Stimulated activated CD4-positive, alpha-beta T cell treated with anti-CD3 and anti-CD28 coated beads, Interleukin-12 subunit alpha, Interleukin-12 subunit beta, amount 100 ng/mL, for 24 hours (primary cell): ENCODE results near the gene IFNA16.
"Not testable (repeated sequence)": the region's sequence is repeated elsewhere in the genome, so short reads cannot be mapped to it uniquely, and the experiment has no call there.

Experiments used
- DNase-seq, 2 experiments: peaks; one replicate each; pipeline ENCODE4 v3.0.0-alpha.2; 2020; ENCODE audit warnings: low read depth in 2 of 2

Gene IFNA16

DNA sequence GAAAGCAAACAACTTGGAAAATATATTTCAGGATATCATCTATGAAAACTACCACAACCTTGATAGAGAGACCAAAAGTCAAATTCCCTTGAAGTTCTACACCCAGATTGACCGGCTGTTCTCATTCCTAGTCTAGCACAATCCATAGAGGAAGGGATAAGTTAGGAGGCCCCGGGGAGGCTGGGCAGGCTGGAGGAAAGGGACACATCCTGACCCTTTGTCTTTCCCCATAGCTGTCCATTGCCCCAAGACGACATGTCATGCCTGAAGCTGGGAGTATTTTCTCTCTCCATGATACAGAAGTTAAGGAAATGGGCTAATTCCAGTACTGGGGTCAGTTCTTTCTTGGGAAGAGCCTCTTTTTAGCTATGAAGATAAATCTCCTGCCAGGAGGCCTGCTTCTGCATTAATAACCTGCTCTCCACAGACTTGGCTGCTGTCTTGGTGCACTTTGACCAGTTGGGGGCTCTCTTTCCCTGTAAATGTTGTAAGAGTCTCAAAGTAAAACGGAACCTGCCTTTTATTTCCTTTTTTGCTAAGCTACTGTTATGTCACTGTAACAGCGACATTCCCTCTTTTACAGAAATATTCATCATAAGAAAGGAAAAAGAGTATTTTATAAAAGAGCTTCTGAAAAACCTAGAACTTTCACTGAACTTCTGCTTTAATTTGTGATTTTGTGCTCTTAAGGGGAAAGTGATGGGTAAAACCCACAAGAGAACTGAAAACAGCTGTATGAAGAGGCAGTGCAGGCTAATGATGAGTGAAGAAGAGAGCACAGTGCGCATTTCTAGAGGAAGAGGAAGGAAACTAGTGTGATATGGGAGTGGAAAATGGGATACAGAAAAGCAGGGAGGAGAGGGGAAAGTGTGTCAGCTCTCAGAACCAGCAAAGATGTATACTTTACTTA lies 22.0 kb downstream of the IFNA16 start:
- DNase-seq = peak in 1 of 2 experiments; percentile 11

DNA sequence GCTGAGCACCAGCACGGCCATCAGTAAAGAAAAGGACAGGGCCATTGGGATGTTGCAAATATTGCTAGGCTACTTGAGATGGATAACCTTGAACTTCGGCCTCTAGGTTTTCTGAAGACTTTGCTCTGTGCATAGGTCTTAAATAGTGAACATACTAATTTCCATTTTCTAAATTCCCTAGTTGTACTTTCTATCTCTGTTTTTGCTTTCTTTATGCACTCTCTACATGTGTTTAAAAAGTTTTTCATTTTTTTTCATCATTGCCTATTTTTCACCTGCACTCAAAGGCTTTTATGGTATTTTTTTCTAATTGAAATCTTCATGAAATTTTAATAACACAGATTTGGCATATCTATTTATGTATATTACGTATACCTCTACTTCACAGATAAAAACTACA lies 29.6 kb downstream of the IFNA16 start, which contains the start of gene IFNA4:
Gene IFNA4 (minus strand): TSS at position 101 of the 400 bp plus-strand sequence. CDS start 56 bp downstream, at position 45.
- DNase-seq = not testable (repeated sequence)

DNA sequence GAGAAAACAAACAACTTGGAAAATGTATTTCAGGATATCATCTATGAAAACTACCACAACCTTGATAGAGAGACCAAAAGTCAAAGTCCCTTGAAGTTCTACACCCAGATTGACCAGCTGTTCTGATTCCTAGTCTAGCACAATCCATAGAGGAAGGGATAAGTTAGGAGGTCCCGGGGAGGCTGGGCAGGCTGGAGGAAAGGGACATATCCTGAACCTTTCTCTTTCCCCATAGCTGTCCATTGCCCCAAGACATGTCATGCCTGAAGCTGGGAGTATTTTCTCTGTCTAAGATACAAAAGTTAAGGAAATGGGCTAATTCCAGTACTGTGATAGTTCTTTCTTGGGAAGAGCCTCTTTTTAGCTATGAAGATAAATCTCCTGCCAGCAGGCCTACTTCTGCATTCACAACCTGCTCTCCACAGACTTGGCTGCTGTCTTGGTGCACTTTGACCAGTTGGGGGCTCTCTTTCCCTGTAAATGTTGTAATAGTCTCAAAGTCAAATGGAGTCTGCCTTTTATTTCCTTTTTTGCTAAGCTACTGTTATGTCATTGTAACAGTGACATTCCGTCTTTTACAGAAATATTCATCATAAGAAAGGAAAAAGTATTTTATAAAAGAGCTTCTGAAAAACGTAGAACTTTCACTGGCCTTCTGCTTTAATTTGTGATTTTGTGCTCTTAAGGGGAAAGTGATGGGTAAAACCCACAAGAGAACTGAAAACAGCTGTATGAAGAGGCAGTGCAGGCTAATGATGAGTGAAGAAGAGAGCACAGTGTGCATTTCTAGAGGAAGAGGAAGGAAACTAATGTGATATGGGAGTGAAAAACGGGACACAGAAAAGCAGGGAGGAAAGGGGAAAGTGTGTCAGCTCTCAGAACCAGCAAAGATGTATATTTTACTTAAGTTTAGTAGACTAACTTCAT lies 34.0 kb downstream of the IFNA16 start:
- not testable (repeated sequence) for DNase-seq

DNA sequence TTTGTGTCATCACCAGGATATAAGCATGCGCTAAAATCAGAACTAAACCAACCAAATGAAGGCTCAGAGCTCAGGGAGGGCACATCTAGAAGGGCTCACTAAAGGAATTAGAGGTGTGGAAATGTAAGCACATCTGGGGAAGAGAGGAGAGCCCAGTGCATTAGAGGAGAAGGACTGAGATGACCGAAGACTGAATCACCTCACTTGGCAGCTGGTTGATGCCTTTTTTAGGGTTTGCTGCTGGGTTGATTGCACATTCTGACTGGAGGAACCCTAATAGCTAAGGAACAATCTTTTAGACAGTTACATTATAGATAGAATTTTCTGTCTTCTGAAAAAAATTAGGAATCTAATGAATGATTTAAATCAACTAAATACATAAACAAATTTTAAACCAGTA lies 42.4 kb downstream of the IFNA16 start:
- no peak for DNase-seq

DNA sequence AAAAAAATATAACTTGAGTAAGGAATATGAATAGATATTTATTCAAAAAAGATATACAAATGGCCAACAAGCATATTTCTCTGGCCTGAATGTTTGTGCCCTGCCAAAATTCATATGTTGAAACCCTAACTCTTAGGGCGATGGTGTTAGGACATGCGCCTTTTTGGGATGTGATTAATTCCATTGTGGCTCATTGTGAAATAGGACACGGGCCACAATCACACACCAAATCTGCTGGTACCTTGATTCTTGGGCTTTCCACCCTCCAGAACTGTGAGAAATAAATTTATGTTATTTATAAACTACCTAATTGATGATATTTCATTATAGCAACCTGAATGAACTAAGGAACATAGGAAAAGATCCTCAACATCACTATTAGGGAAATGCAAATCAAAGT lies 45.0 kb downstream of the IFNA16 start:
- no peak for DNase-seq

DNA sequence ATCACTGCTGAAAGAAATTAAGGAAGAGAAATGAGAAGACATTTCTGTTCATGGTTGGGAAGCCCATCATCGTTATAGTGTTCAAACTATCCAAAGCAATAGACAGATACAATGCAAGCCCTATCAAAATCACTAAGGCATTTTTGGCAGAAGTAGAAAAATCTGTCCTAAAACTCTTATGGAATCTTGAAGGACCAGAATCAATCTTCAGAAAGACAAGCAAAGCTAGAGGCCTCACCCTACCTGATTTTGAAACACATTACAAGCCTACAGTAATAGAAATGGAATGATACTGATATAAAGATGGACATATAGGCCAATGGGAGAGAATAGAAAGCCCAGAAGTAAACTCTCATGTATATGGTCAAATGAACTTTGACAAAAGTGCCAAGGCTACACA lies 45.8 kb downstream of the IFNA16 start:
- no peak for DNase-seq

DNA sequence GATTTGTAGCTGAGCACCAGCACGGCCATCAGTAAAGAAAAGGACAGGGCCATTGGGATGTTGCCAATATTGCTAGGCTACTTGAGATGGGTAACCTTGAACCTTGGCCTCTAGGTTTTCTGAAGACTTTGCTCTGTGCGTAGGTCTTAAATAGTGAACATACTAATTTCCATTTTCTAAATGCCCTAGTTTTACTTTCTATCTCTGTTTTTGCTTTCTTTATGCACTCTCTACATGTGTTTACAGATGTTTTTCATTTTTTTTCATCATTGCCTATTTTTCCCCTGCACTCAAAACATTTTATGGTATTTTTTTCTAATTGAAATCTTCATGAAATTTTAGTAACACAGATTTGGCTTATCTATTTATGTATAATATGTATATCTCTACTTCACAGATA lies 50.6 kb downstream of the IFNA16 start, which contains the start of gene IFNA21:
Gene IFNA21 (minus strand): TSS at position 101 of the 400 bp plus-strand sequence. CDS start 48 bp downstream, at position 53.
- not testable (repeated sequence) for DNase-seq
